ENCODE measurements around the gene SNX18.

The SNX18 gene

GRCh38 chr5:54524082-54524481 lies 6.5 kb downstream of the SNX18 start:
- in situ Hi-C loops (cut with HindIII; ENCODE audit: low sequenced_read_pairs) = no loop called here
- DNase-seq (ENCODE audit: low read depth, low spot score) = no peak
- no peak for TF ChIP-seq CTCF (IDR thresholded peaks at IDR 0.05; ENCODE audit: low read depth, low read length)
- no peak overlapping the region for H3K4me3 ChIP-seq (ENCODE audit: low read depth, low read length)

- H3K4me3 ChIP-seq (ENCODE audit: low read depth, low read length) = no peak overlapping the region
- in situ Hi-C loops (cut with HindIII; ENCODE audit: low sequenced_read_pairs) = no loop called here
- TF ChIP-seq CTCF (IDR thresholded peaks at IDR 0.05; ENCODE audit: low read depth, low read length) = no peak
- DNase-seq (ENCODE audit: low read depth, low spot score) = peak; percentile 63
Observed at GRCh38 chr5:54524704-54525103, 7.1 kb downstream of the SNX18 start.

GRCh38 chr5:54525261-54525660 lies 7.7 kb downstream of the SNX18 start:
- TF ChIP-seq CTCF (IDR thresholded peaks at IDR 0.05; ENCODE audit: low read depth, low read length) = no peak
- in situ Hi-C loops (cut with HindIII; ENCODE audit: low sequenced_read_pairs) = no loop called here
- no peak overlapping the region for H3K4me3 ChIP-seq (ENCODE audit: low read depth, low read length)
- no peak for DNase-seq (ENCODE audit: low read depth, low spot score)

- no peak overlapping the region for H3K4me3 ChIP-seq (ENCODE audit: low read depth, low read length)
- no peak for TF ChIP-seq CTCF (IDR thresholded peaks at IDR 0.05; ENCODE audit: low read depth, low read length)
- DNase-seq (ENCODE audit: low read depth, low spot score) = no peak
- in situ Hi-C loops (cut with HindIII; ENCODE audit: low sequenced_read_pairs) = no loop called here
Observed at GRCh38 chr5:54525692-54526091, 8.1 kb downstream of the SNX18 start.

- no peak for TF ChIP-seq CTCF (IDR thresholded peaks at IDR 0.05; ENCODE audit: low read depth, low read length)
- H3K4me3 ChIP-seq (ENCODE audit: low read depth, low read length) = no peak overlapping the region
- in situ Hi-C loops (cut with HindIII; ENCODE audit: low sequenced_read_pairs) = no loop called here
- DNase-seq (ENCODE audit: low read depth, low spot score) = no peak
Observed at GRCh38 chr5:54526604-54527288, 9.2 kb downstream of the SNX18 start.

- no peak for TF ChIP-seq CTCF (IDR thresholded peaks at IDR 0.05; ENCODE audit: low read depth, low read length)
- in situ Hi-C loops (cut with HindIII; ENCODE audit: low sequenced_read_pairs) = no loop called here
- no peak overlapping the region for H3K4me3 ChIP-seq (ENCODE audit: low read depth, low read length)
- DNase-seq (ENCODE audit: low read depth, low spot score) = no peak
Observed at GRCh38 chr5:54528633-54529209, 11.2 kb downstream of the SNX18 start.
